HFFc6 (cell line): ENCODE results near the gene NCS1. TPM values are rescaled to one million over a fixed set of nuclear protein-coding genes. Genes with fewer than 3 reads are reported as not detected.
A peak's percentile ranks its signal among the peaks of the same experiment; 100 is the strongest.

Experiments
- DNase-seq: peaks from one replicate; pipeline ENCODE4 v3.0.0-alpha.2; 2018
- H3K27ac Mint-ChIP-seq: 2 replicates; pipeline ENCODE4 v1.8.0; 2020; ENCODE audit warnings: mild to moderate bottlenecking, mixed read lengths
- H3K27me3 Mint-ChIP-seq: 2 replicates; pipeline ENCODE4 v1.8.0; 2021; ENCODE audit warnings: mild to moderate bottlenecking, moderate library complexity, mixed read lengths; ENCODE audit not compliant: insufficient read depth
- H3K36me3 Mint-ChIP-seq: 2 replicates; pipeline ENCODE4 v1.8.0; 2021; ENCODE audit warnings: low read depth, mixed read lengths
- H3K4me1 Mint-ChIP-seq: 2 replicates; pipeline ENCODE4 v1.8.0; 2020; ENCODE audit warnings: low read depth, mixed read lengths
- H3K4me3 Mint-ChIP-seq: 2 replicates; pipeline ENCODE4 v1.8.0; 2020; ENCODE audit warnings: mild to moderate bottlenecking, moderate library complexity, mixed read lengths
- H3K9me3 Mint-ChIP-seq: 2 replicates; pipeline ENCODE4 v1.8.0; 2020; ENCODE audit warnings: mild to moderate bottlenecking, mixed read lengths
- CTCF ChIP-seq: fragments of 200-600 bp; sonication (generic); IDR thresholded peaks from 2 replicates; pipeline ENCODE4 v1.5.0; 2021; ENCODE audit warnings: antibody characterized with exemption, mild to moderate bottlenecking
- total RNA-seq, 6 experiments: library from RNA; stranded (reverse); fragmentation: NEBNext Ultra II Directional; extraction: Animal tissue kit (Norgen Biotek cat#: 25700); gene quantifications; 2 replicates in 1 of 6; 3 replicates in 5 of 6; pipeline ENCODE4 v1.2.3, GENCODE V29; 2021

NCS1 gene
- total RNA-seq, 6 experiments from 2014 or later, result 96.5 to 108 (median 104) TPM

- Mint-ChIP-seq H3K27ac (no peak overlapping the region), H3K4me1 (peaks cover 21% of the 10 kb centered on the region), H3K27me3 (peaks cover 1% of the 10 kb centered on the region; the same call in 1 of the 2 replicates), H3K4me3 (no peak overlapping the region), H3K36me3 (no peaks in the 10 kb centered on the region), H3K9me3 (no peaks in the 10 kb centered on the region)
- no peak for DNase-seq
- TF ChIP-seq CTCF, result no peak
These were observed 26.4 kb downstream of the NCS1 start for GRCh38 chr9:130198501-130199179.

DNA sequence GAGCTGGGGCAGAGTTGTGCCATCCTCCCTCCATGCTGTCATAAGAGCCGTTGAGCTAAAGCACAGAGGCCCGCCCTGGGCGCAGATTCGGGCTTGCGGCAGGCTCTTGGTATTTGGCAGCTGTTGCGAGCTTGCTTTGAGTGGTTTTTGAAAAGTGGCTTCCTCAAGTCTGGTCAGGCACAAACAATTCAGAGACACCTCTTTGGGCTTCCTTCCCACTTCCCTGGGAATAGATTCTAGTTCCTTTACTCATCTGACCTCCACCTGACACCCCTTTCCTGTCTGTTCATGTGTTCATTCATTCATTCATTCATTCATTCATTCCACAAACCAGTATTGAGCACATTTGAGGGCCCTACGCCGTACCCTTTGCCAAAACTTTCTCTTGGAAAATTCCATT lies 27.4 kb downstream of the NCS1 start:
- no peaks in the 10 kb centered on the region for H3K9me3 Mint-ChIP-seq
- H3K4me1 Mint-ChIP-seq, result peaks cover 18% of the 10 kb centered on the region

DNA sequence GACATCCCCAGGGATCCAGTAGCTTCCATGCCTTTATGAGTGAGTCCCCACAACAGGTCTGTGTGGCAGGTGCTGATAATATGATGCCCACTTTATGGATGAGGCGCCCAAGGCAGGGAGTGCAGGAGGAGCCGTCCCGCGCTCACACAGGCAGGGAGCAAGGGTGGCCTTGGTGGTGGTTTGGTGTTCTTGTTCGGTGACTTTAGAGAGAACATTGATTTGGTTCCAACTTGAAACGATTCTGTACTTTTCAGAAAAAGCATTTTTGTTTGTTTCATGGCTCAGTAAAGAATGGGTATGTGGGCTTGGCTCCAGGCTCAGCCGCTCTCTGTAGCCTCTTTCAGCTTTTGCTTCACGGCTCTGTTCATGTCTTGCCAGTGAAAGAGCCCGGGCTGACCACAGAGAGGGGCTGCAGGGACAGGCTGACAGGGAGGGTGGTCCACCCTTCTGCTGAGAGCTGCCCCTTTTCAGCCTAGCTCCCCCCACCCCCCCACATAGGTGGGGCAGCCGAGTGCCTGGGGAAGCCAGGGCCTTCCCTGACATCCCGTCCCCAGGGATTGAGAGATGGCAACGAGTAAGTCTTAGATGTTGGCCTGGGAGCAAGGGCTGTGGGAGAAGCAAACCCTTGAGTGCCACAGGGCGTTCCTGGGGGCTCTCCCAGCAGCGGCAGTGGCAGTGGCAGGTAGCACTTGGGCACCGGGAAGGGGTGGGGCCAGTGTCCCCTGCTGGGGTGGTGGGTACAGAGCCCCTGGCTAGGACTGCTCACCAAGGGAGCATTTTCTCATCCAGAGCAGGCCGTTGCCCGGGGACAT lies 28.0 kb downstream of the NCS1 start:
- no peaks in the 10 kb centered on the region for H3K36me3 Mint-ChIP-seq
- no peak for TF ChIP-seq CTCF
- H3K4me1 Mint-ChIP-seq, result peaks cover 15% of the 10 kb centered on the region
- H3K27me3 Mint-ChIP-seq, result peaks cover 1% of the 10 kb centered on the region; the same call in 1 of the 2 replicates
- no peak for DNase-seq
- no peak overlapping the region for H3K4me3 Mint-ChIP-seq
- no peaks in the 10 kb centered on the region for H3K9me3 Mint-ChIP-seq
- H3K27ac Mint-ChIP-seq, result peak overlapping the region; percentile 51; the same call in 1 of the 2 replicates

More for the DNA sequence above, 27.4 kb downstream of the NCS1 start:
- peak overlapping the region; percentile 51 for H3K27ac Mint-ChIP-seq
- no peaks in the 10 kb centered on the region for H3K36me3 Mint-ChIP-seq
- no peak for TF ChIP-seq CTCF
- peaks cover 1% of the 10 kb centered on the region; the same call in 1 of the 2 replicates for H3K27me3 Mint-ChIP-seq
- peak; percentile 15 for DNase-seq
- H3K4me3 Mint-ChIP-seq, result 0 out of 2 replicates have a peak overlapping the region, but pooled peaks have one; percentile 33

- Mint-ChIP-seq H3K4me1 (peaks cover 15% of the 10 kb centered on the region), H3K9me3 (no peaks in the 10 kb centered on the region), H3K27me3 (peaks cover 4% of the 10 kb centered on the region), H3K27ac (no peak overlapping the region), H3K36me3 (no peaks in the 10 kb centered on the region), H3K4me3 (no peak overlapping the region)
- no peak for TF ChIP-seq CTCF
- no peak for DNase-seq
These were observed 29.2 kb downstream of the NCS1 start for GRCh38 chr9:130201399-130201873.

DNA sequence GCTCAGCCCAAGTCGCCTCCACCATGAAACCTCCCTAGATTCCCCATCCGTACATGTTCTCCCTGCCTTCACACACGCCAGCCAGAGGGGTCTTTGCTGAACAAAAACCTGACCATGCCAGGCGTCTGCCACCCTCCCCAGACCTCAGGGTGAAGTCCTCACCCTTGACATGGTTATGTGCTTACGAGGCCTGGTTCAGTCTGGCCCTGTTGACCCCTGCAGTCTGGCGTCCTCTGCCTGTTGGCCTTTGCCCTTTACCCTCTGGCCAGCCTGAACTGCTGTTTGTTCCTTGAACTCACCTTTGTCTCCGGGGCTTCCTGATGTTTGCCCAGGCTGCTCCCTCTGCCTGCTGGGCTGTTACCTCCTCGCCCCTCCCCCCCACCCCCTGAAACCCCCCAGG lies 29.8 kb downstream of the NCS1 start:
- H3K36me3 Mint-ChIP-seq, result no peaks in the 10 kb centered on the region
- peaks cover 4% of the 10 kb centered on the region for H3K27me3 Mint-ChIP-seq
- H3K4me1 Mint-ChIP-seq, result peaks cover 15% of the 10 kb centered on the region
- H3K9me3 Mint-ChIP-seq, result no peaks in the 10 kb centered on the region
- no peak overlapping the region for H3K27ac Mint-ChIP-seq
- H3K4me3 Mint-ChIP-seq, result no peak overlapping the region
- no peak for DNase-seq
- TF ChIP-seq CTCF, result no peak
